ENCODE results near the gene INAFM1. TPM values are rescaled to one million over a fixed set of nuclear protein-coding genes. Genes with fewer than 3 reads are reported as not detected.

INAFM1 gene
- total and polyA plus RNA-seq, 9 of the 15 experiments (the other 6 are each of a cell fraction or from before 2014, with no cell fraction given) = 0.71 to 30.9 (median 3.1) TPM

DNA sequence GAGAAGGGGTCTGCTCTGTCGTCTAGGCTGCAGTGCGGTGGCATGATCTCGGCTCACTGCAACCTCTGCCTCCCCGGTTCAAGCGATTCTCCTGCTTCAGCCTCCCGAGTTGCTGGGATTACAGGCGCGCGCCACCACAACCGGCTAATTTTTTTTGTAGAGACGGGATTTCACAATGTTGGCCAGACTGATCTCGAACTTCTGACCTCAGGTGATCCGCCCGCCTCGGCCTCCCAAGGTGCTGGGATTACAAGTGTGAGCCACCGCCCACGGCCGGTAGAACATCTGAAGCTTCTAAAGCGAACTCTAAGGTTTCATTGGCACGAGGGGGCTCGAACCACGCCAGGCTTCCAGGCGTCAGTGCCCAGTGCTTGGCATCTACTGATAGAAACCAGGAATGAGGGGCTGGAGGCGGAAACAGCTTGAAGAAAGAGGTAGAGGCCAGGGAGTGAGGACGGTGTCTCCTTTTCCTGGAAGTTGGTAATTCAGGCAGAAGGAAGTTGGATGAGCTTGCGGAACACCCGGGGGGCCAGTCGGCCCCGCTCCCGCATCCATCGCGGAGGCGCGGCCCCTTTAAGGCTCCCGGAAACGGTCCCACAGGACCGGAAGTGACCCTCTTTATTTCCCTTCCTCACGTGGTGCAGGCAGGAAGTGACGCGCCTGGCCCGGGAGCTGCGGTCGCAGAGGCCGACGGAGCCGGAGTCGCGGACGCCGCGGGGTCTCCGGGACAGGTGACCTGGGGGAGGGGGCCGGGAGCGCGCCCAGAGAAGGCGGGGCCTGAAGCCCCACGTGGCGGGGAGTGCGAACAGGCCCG lies 18.6 kb upstream of the INAFM1 start, which contains the start of gene CCDC9 (continued):
- TF ChIP-seq CREB1 (IDR thresholded peaks at IDR 0.05) (peak; percentile 95), CREB1 (CRISPR knock-in tag; IDR thresholded peaks at IDR 0.05) (peak; percentile 96), U2AF1 (optimal IDR thresholded peaks at IDR 0.05; ENCODE audit: low read depth, low read length) (peak; percentile 27), ZNF75A (CRISPR knock-in tag; IDR thresholded peaks at IDR 0.05) (no peak), LCOR (CRISPR knock-in tag; IDR thresholded peaks at IDR 0.05) (peak; percentile 89), PHF21A (IDR thresholded peaks at IDR 0.05; ENCODE audit: borderline replicate concordance, low read depth) (no peak), NCOA6 (IDR thresholded peaks at IDR 0.05) (no peak), ZNF717 (CRISPR knock-in tag; IDR thresholded peaks at IDR 0.05) (no peak), ZNF830 (CRISPR knock-in tag; IDR thresholded peaks at IDR 0.05) (0 out of 2 replicates have a peak, but pooled peaks have one; percentile 36), EP400 (IDR thresholded peaks at IDR 0.05) (peak; percentile 89), ZKSCAN1 (IDR thresholded peaks at IDR 0.05; ENCODE audit: low read depth, low read length) (peak; percentile 20; the same call in 1 of the 2 replicates), CXXC5 (CRISPR knock-in tag; IDR thresholded peaks at IDR 0.05) (peak; percentile 73), MCM3 (IDR thresholded peaks at IDR 0.05) (no peak), ETV6 (IDR thresholded peaks at IDR 0.05; ENCODE audit: borderline replicate concordance in 1 of 2, low read depth in 2 of 2, low read length in 1 of 2) (peak; percentile 89 to 92; a peak in 3 of 4 replicates), ETV6 (CRISPR knock-in tag; IDR thresholded peaks at IDR 0.05; ENCODE audit: borderline replicate concordance) (0 out of 2 replicates have a peak, but pooled peaks have one; percentile 36)
- TF ChIP-seq, protein P1, sequence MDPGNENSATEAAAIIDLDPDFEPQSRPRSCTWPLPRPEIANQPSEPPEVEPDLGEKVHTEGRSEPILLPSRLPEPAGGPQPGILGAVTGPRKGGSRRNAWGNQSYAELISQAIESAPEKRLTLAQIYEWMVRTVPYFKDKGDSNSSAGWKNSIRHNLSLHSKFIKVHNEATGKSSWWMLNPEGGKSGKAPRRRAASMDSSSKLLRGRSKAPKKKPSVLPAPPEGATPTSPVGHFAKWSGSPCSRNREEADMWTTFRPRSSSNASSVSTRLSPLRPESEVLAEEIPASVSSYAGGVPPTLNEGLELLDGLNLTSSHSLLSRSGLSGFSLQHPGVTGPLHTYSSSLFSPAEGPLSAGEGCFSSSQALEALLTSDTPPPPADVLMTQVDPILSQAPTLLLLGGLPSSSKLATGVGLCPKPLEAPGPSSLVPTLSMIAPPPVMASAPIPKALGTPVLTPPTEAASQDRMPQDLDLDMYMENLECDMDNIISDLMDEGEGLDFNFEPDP (CRISPR knock-in tag; IDR thresholded peaks at IDR 0.05) = peak; percentile 2; the same call in 1 of the 2 replicates
- TF ChIP-seq, protein P2, sequence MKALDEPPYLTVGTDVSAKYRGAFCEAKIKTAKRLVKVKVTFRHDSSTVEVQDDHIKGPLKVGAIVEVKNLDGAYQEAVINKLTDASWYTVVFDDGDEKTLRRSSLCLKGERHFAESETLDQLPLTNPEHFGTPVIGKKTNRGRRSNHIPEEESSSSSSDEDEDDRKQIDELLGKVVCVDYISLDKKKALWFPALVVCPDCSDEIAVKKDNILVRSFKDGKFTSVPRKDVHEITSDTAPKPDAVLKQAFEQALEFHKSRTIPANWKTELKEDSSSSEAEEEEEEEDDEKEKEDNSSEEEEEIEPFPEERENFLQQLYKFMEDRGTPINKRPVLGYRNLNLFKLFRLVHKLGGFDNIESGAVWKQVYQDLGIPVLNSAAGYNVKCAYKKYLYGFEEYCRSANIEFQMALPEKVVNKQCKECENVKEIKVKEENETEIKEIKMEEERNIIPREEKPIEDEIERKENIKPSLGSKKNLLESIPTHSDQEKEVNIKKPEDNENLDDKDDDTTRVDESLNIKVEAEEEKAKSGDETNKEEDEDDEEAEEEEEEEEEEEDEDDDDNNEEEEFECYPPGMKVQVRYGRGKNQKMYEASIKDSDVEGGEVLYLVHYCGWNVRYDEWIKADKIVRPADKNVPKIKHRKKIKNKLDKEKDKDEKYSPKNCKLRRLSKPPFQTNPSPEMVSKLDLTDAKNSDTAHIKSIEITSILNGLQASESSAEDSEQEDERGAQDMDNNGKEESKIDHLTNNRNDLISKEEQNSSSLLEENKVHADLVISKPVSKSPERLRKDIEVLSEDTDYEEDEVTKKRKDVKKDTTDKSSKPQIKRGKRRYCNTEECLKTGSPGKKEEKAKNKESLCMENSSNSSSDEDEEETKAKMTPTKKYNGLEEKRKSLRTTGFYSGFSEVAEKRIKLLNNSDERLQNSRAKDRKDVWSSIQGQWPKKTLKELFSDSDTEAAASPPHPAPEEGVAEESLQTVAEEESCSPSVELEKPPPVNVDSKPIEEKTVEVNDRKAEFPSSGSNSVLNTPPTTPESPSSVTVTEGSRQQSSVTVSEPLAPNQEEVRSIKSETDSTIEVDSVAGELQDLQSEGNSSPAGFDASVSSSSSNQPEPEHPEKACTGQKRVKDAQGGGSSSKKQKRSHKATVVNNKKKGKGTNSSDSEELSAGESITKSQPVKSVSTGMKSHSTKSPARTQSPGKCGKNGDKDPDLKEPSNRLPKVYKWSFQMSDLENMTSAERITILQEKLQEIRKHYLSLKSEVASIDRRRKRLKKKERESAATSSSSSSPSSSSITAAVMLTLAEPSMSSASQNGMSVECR (CRISPR knock-in tag; IDR thresholded peaks at IDR 0.05) = 0 out of 2 replicates have a peak, but pooled peaks have one; percentile 32
- TF ChIP-seq, protein P3, sequence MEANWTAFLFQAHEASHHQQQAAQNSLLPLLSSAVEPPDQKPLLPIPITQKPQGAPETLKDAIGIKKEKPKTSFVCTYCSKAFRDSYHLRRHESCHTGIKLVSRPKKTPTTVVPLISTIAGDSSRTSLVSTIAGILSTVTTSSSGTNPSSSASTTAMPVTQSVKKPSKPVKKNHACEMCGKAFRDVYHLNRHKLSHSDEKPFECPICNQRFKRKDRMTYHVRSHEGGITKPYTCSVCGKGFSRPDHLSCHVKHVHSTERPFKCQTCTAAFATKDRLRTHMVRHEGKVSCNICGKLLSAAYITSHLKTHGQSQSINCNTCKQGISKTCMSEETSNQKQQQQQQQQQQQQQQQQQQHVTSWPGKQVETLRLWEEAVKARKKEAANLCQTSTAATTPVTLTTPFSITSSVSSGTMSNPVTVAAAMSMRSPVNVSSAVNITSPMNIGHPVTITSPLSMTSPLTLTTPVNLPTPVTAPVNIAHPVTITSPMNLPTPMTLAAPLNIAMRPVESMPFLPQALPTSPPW (CRISPR knock-in tag; IDR thresholded peaks at IDR 0.05) = no peak; the same call in none of the 2 replicates
- TF ChIP-seq, protein P4, sequence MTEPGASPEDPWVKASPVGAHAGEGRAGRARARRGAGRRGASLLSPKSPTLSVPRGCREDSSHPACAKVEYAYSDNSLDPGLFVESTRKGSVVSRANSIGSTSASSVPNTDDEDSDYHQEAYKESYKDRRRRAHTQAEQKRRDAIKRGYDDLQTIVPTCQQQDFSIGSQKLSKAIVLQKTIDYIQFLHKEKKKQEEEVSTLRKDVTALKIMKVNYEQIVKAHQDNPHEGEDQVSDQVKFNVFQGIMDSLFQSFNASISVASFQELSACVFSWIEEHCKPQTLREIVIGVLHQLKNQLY (CRISPR knock-in tag; conservative IDR thresholded peaks at IDR 0.05) = no peak
- TF ChIP-seq, protein P5, sequence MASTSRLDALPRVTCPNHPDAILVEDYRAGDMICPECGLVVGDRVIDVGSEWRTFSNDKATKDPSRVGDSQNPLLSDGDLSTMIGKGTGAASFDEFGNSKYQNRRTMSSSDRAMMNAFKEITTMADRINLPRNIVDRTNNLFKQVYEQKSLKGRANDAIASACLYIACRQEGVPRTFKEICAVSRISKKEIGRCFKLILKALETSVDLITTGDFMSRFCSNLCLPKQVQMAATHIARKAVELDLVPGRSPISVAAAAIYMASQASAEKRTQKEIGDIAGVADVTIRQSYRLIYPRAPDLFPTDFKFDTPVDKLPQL (IDR thresholded peaks at IDR 0.05; ENCODE audit: extremely low read depth, insufficient read length) = no peak

All from K562 (cell line).